SK-N-SH treated with all-trans-retinoic acid at 6 μM for 48 hours (cell line): Measurements from ENCODE around the gene RAB5IF.

Experiments used
- ATAC-seq: fragments of 200-7000 bp; cut with Tn5 transposase; 3 replicates; pipeline ENCODE4 v1.9.1; 2020; ENCODE audit warnings: mild to moderate bottlenecking, moderate library complexity
- ARNTL ChIP-seq: fragments of 450-650 bp; formaldehyde crosslinking; IDR thresholded peaks from 2 replicates; pipeline ENCODE4 v1.5.0; 2020; ENCODE audit warnings: low read depth, mild to moderate bottlenecking, moderate library complexity, borderline replicate concordance
- BACH2 ChIP-seq: fragments of 250-450 bp; sonication (Bioruptor Pico); IDR thresholded peaks from 2 replicates; pipeline ENCODE4 v1.9.0; 2021; ENCODE audit warnings: mild to moderate bottlenecking, borderline replicate concordance
- CSDC2 ChIP-seq: fragments of 250-450 bp; sonication (Bioruptor Pico); IDR thresholded peaks from 2 replicates; pipeline ENCODE4 v1.5.0; 2020; ENCODE audit warnings: mild to moderate bottlenecking, moderate library complexity
- ESRRG ChIP-seq: fragments of 250-450 bp; sonication (Bioruptor Pico); IDR thresholded peaks from 2 replicates; pipeline ENCODE4 v1.6.1; 2021; ENCODE audit warnings: mild to moderate bottlenecking
- GLIS3 ChIP-seq: fragments of 250-450 bp; sonication (Bioruptor Pico); IDR thresholded peaks from 2 replicates; pipeline ENCODE4 v1.5.0; 2020; ENCODE audit warnings: mild to moderate bottlenecking, moderate library complexity
- ISL1 ChIP-seq: fragments of 250-450 bp; sonication (Bioruptor Pico); IDR thresholded peaks from 2 replicates; pipeline ENCODE4 v2.1.2; 2022; ENCODE audit warnings: mild to moderate bottlenecking, moderate library complexity
- OSR1 ChIP-seq: fragments of 250-450 bp; sonication (Bioruptor Pico); IDR thresholded peaks from 2 replicates; pipeline ENCODE4 v1.8.0; 2022; ENCODE audit warnings: moderate library complexity, mild to moderate bottlenecking, inconsistent platforms
- PPARA ChIP-seq: fragments of 250-450 bp; sonication (Bioruptor Pico); IDR thresholded peaks from 2 replicates; pipeline ENCODE4 v1.5.0; 2020; ENCODE audit warnings: mild to moderate bottlenecking, borderline replicate concordance
- SNAI2 ChIP-seq: fragments of 250-450 bp; sonication (Bioruptor Pico); IDR thresholded peaks from 2 replicates; pipeline ENCODE4 v1.5.0; 2020; ENCODE audit warnings: mild to moderate bottlenecking, moderate library complexity
- TCF4 ChIP-seq: fragments of 250-450 bp; sonication (Bioruptor Pico); IDR thresholded peaks from 2 replicates; pipeline ENCODE4 v1.8.0; 2021; ENCODE audit warnings: mild to moderate bottlenecking, moderate library complexity, borderline replicate concordance
- TOX ChIP-seq: fragments of 250-450 bp; sonication (Bioruptor Pico); IDR thresholded peaks from 2 replicates; pipeline ENCODE4 v1.8.0; 2021; ENCODE audit warnings: mild to moderate bottlenecking, moderate library complexity, borderline replicate concordance
- ZC3H10 ChIP-seq: fragments of 250-450 bp; sonication (Bioruptor Pico); IDR thresholded peaks from 2 replicates; pipeline ENCODE4 v1.5.1; 2021; ENCODE audit warnings: mild to moderate bottlenecking, moderate library complexity
- ZFP3 ChIP-seq: fragments of 250-450 bp; sonication (Bioruptor Pico); IDR thresholded peaks from 2 replicates; pipeline ENCODE4 v1.5.0; 2020; ENCODE audit warnings: mild to moderate bottlenecking, moderate library complexity
- ZNF565 ChIP-seq: fragments of 450-650 bp; formaldehyde crosslinking; conservative IDR thresholded peaks from 2 replicates; pipeline ENCODE4 v1.5.0; 2020; ENCODE audit warnings: low read depth, mild to moderate bottlenecking, moderate library complexity
- ZNF70 ChIP-seq: fragments of 450-650 bp; formaldehyde crosslinking; IDR thresholded peaks from 2 replicates; pipeline ENCODE4 v1.5.0; 2020; ENCODE audit warnings: mild to moderate bottlenecking, moderate library complexity
- ZNF8 ChIP-seq: fragments of 450-650 bp; formaldehyde crosslinking; IDR thresholded peaks from 2 replicates; pipeline ENCODE4 v1.5.0; 2020; ENCODE audit warnings: mild to moderate bottlenecking, moderate library complexity
- TF ChIP-seq, protein P1 (sequence below): fragments of 250-450 bp; sonication (Bioruptor Pico); IDR thresholded peaks from 2 replicates; pipeline ENCODE4 v1.8.0; 2021; ENCODE audit warnings: low read depth, mild to moderate bottlenecking, moderate library complexity, borderline replicate concordance
- TF ChIP-seq, protein P2 (sequence below): fragments of 250-450 bp; sonication (Bioruptor Pico); IDR thresholded peaks from 2 replicates; pipeline ENCODE4 v1.8.0; 2020; ENCODE audit warnings: mild to moderate bottlenecking, moderate library complexity, borderline replicate concordance
- TF ChIP-seq, protein P3 (sequence below): fragments of 250-450 bp; sonication (Bioruptor Pico); IDR thresholded peaks from 2 replicates; pipeline ENCODE4 v1.5.0; 2020; ENCODE audit warnings: mild to moderate bottlenecking, moderate library complexity
- TF ChIP-seq, protein P4 (sequence below): fragments of 250-450 bp; sonication (Bioruptor Pico); IDR thresholded peaks from 2 replicates; pipeline ENCODE4 v1.5.1; 2021; ENCODE audit warnings: mild to moderate bottlenecking, moderate library complexity

RAB5IF gene

DNA sequence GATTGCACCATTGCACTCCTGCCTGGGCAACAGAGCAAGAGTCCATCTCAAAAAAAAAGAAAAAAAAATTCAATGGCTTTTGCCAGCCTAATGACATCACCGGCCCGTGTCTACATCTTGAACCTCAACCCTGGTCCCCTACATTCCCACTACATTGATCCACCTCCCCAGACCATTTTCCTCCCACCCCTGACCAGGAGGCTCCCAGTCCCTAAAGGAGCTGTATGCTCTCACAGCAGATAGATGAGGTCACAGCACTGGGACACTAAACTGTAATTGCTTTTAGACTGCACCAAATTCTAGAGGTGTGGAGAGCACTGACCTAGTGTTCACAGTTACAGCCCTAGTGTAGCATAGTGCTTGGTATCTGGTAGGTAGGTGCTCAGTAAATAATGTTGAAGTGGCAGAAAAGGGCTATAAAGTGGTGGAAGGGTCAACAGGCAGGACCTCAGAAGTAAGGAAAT, 21.5 kb upstream of the RAB5IF start:
- ATAC-seq: no peak
- TF ChIP-seq TCF4 (CRISPR knock-in tag) (no peak), OSR1 (CRISPR knock-in tag) (no peak), BACH2 (CRISPR knock-in tag) (no peak), ARNTL (CRISPR knock-in tag) (no peak), ZNF70 (CRISPR knock-in tag) (no peak), CSDC2 (no peak), ESRRG (no peak), PPARA (CRISPR knock-in tag) (no peak)
- TF ChIP-seq, protein P1, sequence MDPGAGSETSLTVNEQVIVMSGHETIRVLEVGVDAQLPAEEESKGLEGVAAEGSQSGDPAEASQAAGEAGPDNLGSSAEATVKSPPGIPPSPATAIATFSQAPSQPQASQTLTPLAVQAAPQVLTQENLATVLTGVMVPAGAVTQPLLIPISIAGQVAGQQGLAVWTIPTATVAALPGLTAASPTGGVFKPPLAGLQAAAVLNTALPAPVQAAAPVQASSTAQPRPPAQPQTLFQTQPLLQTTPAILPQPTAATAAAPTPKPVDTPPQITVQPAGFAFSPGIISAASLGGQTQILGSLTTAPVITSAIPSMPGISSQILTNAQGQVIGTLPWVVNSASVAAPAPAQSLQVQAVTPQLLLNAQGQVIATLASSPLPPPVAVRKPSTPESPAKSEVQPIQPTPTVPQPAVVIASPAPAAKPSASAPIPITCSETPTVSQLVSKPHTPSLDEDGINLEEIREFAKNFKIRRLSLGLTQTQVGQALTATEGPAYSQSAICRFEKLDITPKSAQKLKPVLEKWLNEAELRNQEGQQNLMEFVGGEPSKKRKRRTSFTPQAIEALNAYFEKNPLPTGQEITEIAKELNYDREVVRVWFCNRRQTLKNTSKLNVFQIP (CRISPR knock-in tag): no peak
- TF ChIP-seq, protein P2, sequence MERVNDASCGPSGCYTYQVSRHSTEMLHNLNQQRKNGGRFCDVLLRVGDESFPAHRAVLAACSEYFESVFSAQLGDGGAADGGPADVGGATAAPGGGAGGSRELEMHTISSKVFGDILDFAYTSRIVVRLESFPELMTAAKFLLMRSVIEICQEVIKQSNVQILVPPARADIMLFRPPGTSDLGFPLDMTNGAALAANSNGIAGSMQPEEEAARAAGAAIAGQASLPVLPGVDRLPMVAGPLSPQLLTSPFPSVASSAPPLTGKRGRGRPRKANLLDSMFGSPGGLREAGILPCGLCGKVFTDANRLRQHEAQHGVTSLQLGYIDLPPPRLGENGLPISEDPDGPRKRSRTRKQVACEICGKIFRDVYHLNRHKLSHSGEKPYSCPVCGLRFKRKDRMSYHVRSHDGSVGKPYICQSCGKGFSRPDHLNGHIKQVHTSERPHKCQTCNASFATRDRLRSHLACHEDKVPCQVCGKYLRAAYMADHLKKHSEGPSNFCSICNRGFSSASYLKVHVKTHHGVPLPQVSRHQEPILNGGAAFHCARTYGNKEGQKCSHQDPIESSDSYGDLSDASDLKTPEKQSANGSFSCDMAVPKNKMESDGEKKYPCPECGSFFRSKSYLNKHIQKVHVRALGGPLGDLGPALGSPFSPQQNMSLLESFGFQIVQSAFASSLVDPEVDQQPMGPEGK (CRISPR knock-in tag): no peak
- TF ChIP-seq, protein P3, sequence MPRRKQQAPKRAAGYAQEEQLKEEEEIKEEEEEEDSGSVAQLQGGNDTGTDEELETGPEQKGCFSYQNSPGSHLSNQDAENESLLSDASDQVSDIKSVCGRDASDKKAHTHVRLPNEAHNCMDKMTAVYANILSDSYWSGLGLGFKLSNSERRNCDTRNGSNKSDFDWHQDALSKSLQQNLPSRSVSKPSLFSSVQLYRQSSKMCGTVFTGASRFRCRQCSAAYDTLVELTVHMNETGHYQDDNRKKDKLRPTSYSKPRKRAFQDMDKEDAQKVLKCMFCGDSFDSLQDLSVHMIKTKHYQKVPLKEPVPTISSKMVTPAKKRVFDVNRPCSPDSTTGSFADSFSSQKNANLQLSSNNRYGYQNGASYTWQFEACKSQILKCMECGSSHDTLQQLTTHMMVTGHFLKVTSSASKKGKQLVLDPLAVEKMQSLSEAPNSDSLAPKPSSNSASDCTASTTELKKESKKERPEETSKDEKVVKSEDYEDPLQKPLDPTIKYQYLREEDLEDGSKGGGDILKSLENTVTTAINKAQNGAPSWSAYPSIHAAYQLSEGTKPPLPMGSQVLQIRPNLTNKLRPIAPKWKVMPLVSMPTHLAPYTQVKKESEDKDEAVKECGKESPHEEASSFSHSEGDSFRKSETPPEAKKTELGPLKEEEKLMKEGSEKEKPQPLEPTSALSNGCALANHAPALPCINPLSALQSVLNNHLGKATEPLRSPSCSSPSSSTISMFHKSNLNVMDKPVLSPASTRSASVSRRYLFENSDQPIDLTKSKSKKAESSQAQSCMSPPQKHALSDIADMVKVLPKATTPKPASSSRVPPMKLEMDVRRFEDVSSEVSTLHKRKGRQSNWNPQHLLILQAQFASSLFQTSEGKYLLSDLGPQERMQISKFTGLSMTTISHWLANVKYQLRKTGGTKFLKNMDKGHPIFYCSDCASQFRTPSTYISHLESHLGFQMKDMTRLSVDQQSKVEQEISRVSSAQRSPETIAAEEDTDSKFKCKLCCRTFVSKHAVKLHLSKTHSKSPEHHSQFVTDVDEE (CRISPR knock-in tag): no peak
- TF ChIP-seq, all 23 proteins: peak for 0

DNA sequence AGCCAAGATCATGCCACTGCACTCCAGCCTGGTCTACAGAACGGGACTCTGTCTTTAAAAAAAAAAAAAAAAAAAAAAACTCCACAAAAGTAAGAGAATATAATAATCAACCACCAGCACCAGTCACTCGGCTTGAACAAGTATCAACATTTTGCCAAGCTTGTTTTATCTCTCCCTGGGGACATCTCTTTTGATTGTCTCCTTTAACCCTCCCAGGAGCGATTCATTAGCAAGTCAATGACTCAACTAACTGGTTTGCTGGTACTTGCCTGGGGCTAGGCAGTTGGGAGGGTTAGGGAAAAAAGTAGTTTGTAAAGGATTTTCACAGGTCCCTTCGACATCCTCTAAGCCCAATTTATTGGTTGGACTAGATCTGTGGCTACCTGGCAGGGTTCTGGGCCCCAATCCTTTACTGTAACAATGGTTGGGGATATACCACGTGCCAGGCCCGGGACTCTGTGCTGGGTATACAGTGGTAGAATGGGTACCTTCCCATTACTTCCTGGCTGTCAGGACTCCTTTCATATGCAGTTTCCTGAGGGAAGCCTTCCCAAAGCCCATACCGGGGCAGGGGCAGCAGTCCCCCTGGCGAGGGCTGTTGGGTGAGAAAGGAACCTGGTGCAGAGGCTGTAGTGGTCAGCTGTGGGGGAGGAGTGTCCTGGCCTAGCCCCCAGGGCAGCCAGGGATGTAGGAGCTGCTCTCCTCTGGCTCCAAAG, 20.0 kb upstream of the RAB5IF start:
- TF ChIP-seq, protein P1 (CRISPR knock-in tag): no peak
- no peak for TF ChIP-seq ZNF70 (CRISPR knock-in tag)
- TF ChIP-seq TOX (CRISPR knock-in tag): no peak
- no peak for TF ChIP-seq ZNF8 (CRISPR knock-in tag)
- no peak for ATAC-seq

DNA sequence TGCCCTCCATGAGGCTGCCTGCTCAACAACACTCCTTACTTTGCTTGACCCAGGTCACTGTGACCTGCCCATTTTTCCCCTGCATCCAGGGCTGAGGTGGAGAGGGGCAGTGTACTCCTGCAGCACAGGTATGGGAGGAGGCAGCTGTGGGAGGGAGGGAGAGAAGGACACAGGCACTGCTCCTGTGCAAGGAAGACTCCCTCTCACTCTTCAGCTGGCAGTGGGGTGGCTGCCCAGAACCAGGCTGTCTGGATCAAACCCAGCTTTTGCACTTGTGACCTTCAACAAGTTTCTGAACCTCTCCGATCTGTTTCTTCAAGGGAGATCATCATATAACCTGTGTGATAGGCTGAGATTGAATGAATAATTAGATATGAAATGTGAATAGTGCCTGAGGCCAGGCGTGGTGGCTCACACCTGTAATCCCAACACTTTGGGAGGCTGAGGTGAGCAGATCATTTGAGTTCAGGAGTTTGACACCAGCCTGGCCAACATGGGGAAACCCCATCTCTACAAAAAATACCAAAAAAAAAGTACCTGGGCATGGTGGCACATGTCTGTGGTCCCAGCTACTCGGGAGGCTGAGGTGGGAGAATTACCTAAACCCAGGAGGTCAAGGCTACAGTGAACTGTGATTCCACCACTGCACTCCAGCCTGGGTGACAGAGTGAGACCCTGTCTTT, 18.1 kb upstream of the RAB5IF start:
- no peak for ATAC-seq
- TF ChIP-seq ARNTL (CRISPR knock-in tag) (no peak), PPARA (CRISPR knock-in tag) (no peak), TOX (CRISPR knock-in tag) (no peak), GLIS3 (no peak), SNAI2 (no peak), TCF4 (CRISPR knock-in tag) (no peak), ZC3H10 (CRISPR knock-in tag) (no peak), CSDC2 (no peak), ISL1 (CRISPR knock-in tag) (no peak), ZNF565 (CRISPR knock-in tag) (no peak), BACH2 (CRISPR knock-in tag) (no peak), ZFP3 (CRISPR knock-in tag) (no peak), ZNF70 (CRISPR knock-in tag) (no peak)
- TF ChIP-seq, protein P2 (CRISPR knock-in tag): no peak
- TF ChIP-seq, protein P4, sequence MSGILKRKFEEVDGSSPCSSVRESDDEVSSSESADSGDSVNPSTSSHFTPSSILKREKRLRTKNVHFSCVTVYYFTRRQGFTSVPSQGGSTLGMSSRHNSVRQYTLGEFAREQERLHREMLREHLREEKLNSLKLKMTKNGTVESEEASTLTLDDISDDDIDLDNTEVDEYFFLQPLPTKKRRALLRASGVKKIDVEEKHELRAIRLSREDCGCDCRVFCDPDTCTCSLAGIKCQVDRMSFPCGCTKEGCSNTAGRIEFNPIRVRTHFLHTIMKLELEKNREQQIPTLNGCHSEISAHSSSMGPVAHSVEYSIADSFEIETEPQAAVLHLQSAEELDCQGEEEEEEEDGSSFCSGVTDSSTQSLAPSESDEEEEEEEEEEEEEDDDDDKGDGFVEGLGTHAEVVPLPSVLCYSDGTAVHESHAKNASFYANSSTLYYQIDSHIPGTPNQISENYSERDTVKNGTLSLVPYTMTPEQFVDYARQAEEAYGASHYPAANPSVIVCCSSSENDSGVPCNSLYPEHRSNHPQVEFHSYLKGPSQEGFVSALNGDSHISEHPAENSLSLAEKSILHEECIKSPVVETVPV (CRISPR knock-in tag): no peak
- TF ChIP-seq, protein P1 (CRISPR knock-in tag): no peak
